SKM-1 treated with dmso at 0.1 percent for 144 hours (cell line): Measurements from ENCODE around the gene TULP4.

ENCODE experiments used
- DNase-seq: peaks from one replicate; lab custom pipeline; 2025; ENCODE audit not compliant: unreplicated experiment; lab: John Stamatoyannopoulos, UW

The TULP4 gene

DNA sequence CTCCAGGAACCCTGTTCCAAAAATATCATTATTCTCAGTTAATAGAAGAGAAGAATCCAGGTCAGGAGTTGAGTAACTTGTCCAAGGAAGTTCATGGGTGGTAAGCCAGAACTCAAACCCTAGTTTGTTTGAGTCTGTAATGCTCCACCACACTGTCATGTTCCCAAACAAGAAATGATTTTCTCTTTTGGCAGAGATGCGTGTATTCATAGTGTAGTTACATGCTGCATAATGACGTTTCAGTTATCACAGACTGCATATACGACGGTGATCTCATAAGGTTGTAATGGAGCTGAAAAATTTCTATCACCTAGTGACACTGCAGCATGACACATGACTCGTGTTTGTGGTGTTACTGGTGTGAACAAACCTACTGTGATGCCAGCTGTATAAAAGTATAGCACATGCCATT, 102.6 kb downstream of the TULP4 start:
- DNase-seq, result no peak

DNA sequence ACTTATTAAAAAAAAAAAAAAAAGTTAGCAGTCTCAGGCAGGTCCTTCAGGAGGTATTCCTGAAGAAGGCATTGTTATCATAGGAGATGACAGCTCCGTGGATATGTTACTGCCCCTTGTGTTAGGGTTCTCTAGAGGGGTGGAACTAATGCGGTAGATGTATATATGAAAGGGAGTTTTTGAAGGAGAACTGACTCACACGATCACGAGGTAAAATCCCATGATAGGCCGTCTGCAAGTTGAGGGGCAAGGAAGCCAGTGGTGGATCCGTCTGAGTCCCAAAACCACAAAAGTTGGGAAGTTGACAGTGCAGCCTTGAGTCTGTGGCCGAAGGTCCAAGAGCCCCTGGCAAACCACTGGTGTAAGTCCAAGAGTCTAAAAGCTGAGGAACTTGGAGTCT, 103.4 kb downstream of the TULP4 start:
- no peak for DNase-seq

DNA sequence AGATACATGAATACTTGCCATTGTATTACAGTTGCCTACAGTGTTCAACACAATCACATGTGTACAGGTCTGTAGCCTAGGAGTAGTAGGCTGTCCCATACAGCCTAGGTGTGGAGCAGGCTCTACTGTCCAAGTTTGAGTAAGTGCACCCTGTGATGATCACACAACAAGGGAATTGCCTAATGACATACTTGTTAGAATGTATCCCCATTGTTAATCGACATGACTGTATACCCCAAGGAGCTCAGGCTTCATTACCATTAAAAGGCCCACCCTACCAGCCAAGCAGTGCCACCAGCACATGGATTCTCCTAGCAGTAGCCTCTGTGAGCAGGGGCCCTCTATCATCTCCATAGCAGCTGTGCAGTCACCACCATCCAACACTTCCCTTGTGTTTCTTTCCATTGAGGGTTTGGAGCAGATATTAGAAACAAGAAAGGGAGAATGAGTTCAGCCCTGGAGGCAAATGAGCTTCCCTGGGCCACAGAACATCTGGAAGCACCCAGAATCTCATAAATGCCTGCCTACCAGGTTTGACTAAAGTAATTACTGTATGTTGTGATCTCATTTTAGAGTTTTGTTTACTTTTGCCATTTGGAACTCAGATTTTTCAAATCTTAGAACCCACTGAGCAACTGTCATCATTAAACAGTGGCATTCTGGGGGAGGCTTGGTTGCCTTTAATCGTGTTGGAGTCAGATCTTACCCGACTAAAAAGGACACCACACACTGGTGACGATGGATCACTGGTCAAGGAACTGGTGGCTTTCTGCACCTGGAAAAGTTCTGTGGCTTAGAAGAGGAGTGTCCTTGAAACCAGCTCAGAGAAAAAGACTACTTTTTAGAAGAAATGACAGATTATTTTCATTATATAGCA, 104.9 kb downstream of the TULP4 start:
- DNase-seq, result no peak

DNA sequence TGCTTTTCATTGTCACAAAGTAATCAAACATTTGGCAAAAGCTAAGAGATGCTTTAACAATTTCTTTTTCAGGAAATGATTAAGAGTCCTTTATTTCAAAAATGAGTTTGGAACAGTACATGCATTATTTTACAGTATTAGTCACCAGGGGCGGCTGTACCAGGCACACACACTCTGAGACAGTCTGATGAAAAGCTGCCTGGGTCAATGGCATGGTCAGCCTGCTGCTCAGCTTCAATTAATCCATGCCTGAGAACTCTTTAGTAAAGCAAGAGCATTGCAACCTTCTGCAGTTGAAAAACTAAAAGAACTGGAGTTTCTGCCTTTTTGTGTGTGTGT, 105.5 kb downstream of the TULP4 start:
- no peak for DNase-seq

DNA sequence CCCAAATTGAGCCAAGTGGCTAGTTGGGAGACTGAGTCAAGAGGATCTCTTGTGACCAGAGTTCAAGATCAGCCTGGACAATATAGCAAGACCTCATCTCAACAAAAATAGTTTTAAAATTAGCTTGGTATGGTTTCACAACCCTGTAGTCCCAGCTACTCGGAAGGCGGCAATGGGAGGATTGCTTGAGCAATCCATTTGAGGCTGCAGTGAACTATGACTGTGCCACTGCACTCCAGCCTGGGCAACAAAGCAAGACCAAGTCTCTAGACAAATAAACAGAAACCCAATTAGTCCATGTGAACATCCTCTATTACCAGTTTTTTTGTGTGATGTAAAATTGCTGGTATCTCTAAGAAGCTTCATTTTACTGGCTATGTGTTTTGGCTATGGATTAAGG, 106.2 kb downstream of the TULP4 start:
- DNase-seq, result no peak

DNA sequence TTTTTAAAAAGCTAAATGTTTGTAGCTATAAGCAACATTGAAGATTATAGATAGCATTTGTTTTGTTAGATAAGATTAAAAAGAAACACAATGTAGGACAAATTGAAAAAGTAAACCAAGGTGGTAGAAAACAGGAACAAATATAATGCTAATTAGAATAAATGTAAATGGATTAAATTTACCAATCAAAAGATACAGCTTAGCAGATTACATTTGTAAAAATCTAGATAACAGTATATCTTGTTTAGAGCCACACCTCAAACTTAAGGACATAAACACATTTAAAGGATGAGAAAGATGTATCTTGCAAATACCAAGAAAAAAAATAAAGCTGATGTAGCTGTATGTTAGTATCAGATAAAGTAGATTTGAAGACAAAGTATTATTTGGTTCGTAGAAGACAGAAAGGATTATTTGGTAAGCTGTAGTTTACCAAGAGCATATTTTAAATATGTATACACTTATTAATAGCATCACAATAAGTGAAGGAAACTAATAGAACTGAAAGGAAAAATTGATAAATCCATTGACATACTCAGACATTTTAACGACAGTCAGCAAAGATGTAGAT, 107.2 kb downstream of the TULP4 start:
- no peak for DNase-seq

DNA sequence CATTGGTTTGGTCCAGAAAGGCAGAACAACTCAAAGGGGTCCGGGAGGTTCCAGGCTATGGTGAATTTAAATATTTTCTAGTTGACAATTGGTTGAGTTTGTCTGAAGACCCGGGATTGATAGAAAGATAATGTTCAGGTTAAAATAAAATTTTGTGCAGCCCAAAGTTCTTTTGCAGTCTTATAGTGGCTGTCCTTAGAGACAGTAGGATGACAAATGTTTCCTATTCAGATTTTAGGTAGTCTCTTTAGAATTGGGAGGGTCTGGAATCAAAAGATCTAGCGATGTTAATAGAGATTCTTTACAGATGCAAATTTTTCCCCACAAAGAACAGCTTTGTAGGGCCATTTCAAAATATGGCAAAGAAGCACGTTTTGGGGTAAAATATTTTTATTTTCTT, 109.1 kb downstream of the TULP4 start:
- no peak for DNase-seq

DNA sequence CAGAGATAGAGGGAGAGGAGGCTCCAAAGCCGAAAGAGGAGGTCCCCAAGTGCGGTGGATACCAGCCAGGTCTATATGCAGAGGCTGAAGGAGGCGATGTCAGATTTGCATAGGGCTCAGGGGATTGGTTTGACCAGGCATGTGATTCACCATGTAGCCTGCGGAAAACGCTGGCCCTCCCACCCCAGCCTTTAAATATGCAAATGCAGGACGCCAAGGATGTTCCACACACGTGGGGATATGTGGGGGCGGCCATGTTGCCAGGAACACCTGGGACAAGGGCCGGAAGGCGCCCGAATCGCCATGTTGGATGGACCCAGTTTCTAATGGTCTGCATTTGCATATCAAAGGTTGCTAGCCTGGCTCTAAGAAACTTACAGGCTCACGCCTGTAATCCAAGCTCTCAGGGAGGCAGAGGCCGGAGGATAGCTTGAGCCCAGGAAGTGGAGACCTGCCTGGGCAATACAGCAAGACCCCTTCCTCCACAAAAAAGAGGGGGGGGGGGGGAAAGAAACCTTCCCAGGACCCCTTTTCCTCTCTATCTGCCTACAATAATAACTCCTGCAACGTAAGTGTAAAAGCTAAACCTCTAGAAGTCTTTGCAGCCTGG, 110.5 kb downstream of the TULP4 start:
- no peak for DNase-seq

DNA sequence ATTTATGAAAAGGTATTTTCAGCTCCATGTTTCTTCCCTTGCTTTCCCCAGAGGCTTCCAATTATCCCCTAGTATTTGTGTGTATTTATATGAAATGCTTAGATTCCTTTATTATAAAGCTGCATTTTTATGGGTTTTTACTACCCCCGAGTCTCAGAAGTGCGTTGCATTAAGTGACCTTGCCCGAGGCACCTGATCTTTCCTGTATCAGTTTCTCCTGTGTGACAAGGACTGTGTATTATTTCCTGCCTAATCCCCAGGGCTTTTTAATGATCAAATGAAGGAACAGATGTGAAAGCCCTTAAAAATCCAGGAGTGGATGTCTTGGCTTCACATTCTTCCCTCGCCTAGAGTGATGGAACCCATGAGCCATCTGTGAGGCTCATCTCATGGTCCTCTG, 118.8 kb downstream of the TULP4 start:
- no peak for DNase-seq

DNA sequence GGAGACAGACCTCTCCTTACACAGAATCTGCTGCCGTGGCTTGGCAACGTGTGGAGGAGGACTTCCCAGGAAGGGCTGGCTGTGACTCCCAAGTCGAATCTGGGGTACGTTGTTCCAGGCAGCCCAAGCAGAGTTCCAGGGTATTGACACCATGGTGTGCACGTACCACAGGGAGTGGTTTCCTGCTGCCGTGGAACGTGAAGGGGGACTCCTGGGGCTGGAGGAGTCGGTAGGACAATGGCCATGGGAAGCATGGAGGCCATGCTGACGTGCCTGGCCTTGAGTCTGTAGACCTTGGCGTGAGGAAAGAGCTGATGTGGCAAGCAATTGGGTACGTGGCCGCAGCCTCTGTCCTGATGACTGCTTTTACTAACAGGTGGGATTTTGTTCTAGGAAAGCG, 119.3 kb downstream of the TULP4 start:
- no peak for DNase-seq

DNA sequence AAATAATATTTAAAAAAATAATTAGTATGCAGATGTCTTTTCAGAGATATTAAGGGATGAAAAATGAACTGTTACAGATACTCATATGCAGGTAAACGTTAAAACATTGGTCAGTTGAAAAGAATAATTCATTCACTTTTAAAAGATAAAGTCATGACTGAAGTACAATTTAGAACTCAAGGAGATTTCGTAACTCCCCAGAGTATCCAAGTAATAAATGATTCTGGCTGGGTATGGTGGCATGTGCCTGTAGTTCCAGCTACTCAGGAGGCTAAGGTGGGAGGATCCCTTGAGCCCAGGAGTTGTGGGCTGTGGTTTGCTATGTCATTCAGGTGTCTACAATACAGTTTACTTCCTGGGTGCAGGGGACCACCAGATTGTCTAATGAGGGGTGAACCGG, 125.3 kb downstream of the TULP4 start:
- no peak for DNase-seq

DNA sequence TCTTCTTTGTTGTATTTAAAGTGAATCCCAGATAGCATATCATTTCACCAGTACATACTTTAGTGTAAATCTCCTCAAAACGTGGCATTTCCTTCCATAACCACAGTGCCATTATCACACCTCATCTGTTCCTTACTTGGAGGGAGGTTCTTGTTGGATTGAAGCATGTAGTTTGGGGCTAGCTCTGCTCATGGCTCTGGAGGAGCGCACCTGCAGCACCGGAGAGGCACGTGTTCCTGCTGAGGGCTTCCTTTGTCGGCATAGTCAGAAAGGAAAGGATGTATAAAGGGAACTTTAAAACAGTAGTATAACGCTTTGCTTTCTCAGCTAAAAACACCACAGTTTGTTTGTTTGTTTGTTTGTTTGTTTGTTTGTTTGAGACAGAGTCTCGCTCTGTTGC, 126.0 kb downstream of the TULP4 start:
- no peak for DNase-seq

DNA sequence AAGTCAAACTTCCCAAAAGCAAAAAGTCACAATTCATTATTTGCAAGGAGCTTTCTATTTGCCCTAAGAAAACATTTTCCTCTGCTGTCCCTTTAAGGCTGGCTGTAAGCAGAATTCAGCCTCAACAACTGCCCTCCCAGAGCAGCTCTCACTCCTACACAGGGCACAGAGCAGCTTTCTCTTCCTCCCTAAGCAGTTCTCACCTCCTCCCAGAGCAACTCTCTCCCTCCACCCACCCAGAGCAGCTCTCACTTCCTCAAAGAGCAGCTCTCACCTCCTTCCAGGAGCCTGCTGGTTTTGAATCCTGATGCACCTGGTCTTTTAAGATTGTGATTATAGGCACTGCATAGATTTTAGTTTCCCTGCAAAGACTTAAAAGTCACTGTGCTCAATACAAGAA, 127.0 kb downstream of the TULP4 start:
- DNase-seq, result peak; percentile 16

DNA sequence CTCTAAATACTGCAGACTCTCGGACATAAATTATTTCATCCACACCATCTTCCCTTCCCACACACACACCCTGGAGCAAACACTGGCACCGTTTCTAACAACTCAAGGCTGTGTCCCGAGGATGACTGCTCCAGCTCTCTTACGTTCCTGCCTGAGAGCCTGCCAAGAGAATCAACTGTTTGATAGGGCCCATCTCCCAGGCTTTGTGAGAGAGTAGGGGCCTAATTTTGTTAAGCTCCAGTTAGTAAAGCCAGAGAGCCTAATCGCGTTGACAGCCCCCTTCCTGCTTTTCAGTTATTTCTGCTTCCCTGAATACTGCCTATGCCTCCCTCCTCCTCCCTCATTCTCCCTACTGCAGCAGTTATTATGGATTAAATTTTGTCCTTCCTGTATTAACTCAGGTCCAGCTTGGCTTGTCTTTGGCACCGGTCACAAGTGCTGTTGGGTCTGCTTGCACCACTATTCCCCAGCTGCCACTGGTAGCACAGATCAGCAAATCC, 129.5 kb downstream of the TULP4 start:
- no peak for DNase-seq

DNA sequence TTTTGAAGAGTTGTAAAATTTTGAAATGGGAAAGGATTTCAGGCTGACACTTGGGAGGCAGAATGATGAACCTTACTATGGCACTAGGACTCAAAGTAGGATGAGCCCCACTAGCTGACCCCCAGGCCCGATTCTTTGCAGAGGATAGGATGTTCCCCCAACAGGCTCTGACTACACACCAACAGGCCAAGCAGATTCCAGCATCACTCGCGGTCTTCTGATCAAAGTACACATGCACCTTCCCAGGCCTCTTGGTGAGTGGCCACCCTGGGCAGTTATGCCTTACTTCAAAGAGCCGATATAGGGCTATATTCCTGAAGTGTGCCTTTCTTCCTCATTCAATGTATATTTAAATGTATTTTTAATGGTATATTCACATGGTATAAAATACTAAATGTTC, 130.0 kb downstream of the TULP4 start:
- DNase-seq, result no peak

DNA sequence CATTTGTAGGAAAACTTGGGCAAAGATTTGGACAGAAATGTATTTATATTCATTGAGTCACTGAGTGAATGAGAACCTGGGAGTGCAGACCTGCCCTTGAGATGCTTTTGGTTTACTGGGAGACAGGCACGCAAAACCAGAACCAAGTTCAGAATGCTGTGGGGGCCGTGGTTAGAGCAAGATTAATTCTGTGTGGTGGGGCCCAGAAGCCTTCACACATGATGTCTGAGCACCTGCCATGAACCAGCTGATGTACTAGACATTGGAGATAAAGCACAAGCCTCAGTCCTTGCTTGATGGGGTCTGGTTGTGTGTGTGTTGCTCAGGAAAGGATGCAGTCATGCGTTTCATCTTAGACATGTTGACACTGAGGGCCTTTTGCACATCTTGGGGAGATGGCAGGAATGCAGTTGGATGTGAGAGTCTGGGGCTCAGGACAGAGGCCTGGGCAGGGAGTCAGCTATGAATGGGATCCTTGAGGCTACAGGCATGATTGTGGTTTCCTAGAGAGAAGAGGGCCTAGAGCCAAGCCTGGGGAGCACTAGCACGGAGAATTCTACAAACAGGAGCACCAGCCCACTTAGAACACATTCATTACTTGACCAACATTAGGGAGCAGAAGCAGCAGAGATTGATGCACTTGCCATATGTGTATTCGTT, 133.3 kb downstream of the TULP4 start:
- DNase-seq, result no peak

DNA sequence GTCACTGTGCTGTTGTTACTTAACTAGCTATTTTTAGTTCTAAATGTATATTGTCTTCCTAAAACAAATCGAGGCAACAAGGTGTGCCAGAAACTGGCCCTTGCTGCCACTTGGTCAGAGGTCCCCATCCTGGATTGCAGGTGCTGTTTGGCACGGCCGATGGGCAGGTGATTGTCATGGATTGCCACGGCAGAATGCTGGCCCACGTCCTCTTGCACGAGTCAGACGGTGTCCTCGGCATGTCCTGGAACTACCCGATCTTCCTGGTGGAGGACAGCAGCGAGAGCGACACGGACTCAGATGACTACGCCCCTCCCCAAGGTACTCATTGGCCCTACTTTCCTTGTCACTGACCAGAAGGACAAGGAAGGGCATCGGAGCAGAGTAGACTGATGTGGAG, 136.6 kb downstream of the TULP4 start:
- DNase-seq, result no peak

DNA sequence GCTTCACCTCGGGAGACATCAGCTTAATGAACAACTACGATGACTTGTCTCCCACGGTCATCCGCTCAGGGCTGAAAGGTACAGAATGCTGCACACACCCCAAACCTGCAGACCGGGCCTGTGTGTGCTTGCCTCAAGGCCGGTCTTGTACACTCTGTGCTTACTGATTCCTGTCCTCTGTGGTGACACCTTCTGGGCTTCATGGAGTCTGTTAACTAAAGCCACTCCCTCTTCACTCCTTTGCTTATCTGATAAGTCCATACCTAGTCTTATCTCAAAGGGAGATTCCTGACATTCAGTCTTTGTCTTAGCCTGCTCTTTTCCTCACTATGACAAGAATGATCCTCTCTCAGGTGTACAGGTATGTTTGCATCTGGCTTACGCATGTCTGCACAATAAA, 139.9 kb downstream of the TULP4 start:
- DNase-seq, result no peak

DNA sequence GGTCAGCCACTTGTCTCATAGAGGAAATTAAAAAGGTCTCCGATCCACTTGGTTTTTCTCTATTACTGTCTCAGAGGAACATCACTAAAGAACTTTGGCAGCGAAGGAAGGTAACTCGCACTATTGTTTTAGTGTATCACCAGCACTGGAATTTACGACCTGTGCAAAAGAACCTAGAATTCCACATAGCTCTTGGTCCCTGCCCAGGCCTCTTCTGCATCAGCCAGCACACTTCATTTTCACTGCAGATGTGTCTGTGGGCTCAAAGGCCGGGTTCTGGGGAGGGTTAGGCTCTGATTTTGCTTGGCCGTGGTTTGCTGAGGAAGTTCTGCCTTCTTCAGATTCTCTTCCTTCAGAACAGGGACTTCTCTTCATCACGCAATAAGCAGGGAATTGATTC, 144.9 kb downstream of the TULP4 start:
- DNase-seq, result no peak

DNA sequence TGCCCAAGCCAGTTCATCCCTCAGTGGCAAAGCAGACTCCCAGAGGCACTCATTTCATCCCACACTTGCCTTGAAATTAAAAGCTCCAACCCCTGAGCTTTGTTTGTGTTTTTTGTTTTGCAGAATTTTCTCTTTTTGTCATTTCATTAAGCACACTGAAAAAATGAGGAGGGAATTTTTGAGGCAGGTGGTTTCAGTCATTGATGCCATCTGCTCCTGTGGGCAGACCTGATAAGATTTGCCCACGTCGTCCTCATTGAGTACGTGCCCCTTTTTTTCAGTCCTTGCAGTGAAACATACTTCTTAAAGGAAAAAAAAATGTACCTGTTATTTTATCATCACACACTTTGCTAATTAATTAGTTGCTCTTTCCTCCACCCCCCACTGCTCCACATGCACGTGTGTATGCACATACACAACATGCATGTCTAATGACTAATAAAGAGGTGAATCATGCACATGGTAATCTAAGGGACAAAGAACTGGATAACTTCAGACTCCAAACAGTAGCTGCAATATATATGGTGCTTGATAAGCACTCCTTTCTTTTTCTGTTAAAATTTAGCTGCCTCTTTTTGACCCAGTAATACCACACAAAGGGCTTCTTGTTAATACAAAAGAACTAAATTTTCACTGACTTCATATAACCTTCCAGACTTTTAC, 145.5 kb downstream of the TULP4 start:
- no peak for DNase-seq

DNA sequence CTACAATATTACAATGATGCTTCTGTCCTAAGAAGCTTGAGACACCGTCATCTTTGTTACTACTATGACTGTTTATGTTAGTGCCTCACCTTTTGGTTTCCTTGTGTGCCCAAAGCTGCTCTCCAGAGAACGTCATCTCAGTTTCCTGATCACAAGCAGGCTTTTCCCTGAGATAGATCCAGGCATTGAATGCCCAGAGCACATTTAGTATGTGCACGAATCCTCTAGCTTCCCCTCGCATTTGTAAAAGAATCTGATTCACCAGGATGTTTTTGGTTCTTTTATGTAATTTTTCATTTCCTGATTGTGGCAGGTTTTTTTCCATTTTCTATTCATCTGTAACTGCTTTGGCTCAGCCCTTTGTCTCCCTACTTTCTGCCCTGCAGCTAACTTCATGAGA, 147.5 kb downstream of the TULP4 start:
- DNase-seq, result no peak
